ENCODE measurements around the gene RNF220. TPM values are rescaled to one million over a fixed set of nuclear protein-coding genes. Genes with fewer than 3 reads are reported as not detected.
"Not testable (repeated sequence)": the region's sequence is repeated elsewhere in the genome, so short reads cannot be mapped to it uniquely, and the experiment has no call there.

The RNF220 gene
- total RNA-seq, 1 donor from 2014 or later = 89.5 TPM

DNA sequence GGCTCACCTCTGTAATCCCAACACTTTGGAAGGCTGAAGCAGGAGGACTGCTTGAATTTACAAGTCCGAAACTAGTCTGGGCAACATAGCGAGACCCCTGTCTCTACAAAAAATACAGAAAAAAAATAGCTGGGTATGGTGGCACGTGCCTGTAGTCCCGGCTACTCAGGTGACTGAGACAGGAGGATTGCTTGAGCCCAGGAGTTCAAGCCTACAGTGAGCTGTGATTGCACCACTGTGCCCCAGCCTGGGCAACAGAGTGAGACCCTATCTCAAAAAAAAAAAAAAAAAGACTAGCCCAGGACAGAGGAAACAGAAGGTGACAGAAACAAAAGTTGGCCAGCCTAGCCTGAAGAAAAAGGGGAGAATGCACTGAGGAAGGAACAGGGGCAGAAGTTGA, 290.6 kb downstream of the RNF220 start:
- H3K4me1 Mint-ChIP-seq (ENCODE audit: low read depth) = peaks cover 23% of the 10 kb centered on the region
- no peaks in the 10 kb centered on the region for H3K36me3 Mint-ChIP-seq (ENCODE audit: low read depth)
- no peaks in the 10 kb centered on the region for H3K9me3 Mint-ChIP-seq
- H3K27me3 Mint-ChIP-seq (ENCODE audit: low read depth) = peaks cover 4% of the 10 kb centered on the region
- intact Hi-C loops (cut with micrococcal nuclease) = no loop called here
- H3K27ac Mint-ChIP-seq = no peak overlapping the region
- H3K4me3 Mint-ChIP-seq (ENCODE audit: low read depth) = no peak overlapping the region
- DNase-seq (ENCODE audit: low spot score) = no peak

- Mint-ChIP-seq H3K27me3 (ENCODE audit: low read depth) (peaks cover 4% of the 10 kb centered on the region), H3K27ac (peak overlapping the region; percentile 79)
- intact Hi-C loops (cut with micrococcal nuclease) = no loop called here
Observed at GRCh38 chr1:44696101-44696500, 291.0 kb downstream of the RNF220 start.

DNA sequence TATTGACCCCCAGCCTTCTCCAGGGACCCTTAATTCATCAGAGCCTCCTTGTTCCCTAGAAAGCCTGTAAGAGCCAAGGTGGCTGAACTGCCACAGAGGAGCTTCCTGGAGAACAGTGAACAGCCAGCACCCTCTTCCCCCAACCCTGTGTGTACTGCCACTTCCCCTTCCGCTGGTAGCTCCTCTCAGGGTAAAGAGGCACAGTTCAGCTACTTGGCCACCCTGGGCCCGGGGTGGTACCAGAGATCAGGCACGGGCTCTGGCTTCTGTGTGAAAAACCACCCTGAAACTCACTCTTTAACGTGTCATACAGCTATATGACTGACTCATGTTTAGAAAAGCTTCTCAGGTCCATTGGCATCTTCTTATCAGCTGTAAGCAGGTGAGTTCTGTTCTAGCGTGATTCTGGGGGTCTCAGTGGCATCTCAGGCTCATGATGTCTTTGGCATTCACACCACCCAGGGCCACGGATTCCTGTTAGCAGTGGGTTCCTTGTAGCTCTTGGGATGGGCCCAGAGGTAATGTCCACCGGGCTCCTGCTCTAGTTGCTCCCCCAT, 291.8 kb downstream of the RNF220 start:
- Mint-ChIP-seq H3K4me3 (ENCODE audit: low read depth) (peak overlapping the region; percentile 43), H3K36me3 (ENCODE audit: low read depth) (no peaks in the 10 kb centered on the region), H3K4me1 (ENCODE audit: low read depth) (peaks cover 19% of the 10 kb centered on the region), H3K9me3 (no peaks in the 10 kb centered on the region), H3K27me3 (ENCODE audit: low read depth) (no peaks in the 10 kb centered on the region), H3K27ac (peak overlapping the region; percentile 79)
- DNase-seq (ENCODE audit: low spot score) = no peak
- intact Hi-C loops (cut with micrococcal nuclease) = no loop called here

More at GRCh38 chr1:44696101-44696500, 291.0 kb downstream of the RNF220 start:
- Mint-ChIP-seq H3K36me3 (ENCODE audit: low read depth) (no peaks in the 10 kb centered on the region), H3K4me1 (ENCODE audit: low read depth) (peaks cover 23% of the 10 kb centered on the region), H3K4me3 (ENCODE audit: low read depth) (no peak overlapping the region), H3K9me3 (no peaks in the 10 kb centered on the region)
- no peak for DNase-seq (ENCODE audit: low spot score)

GRCh38 chr1:44698138-44698537, 293.1 kb downstream of the RNF220 start:
- Mint-ChIP-seq H3K27ac (no peak overlapping the region), H3K9me3 (no peaks in the 10 kb centered on the region), H3K36me3 (ENCODE audit: low read depth) (no peaks in the 10 kb centered on the region), H3K4me1 (ENCODE audit: low read depth) (peaks cover 18% of the 10 kb centered on the region), H3K4me3 (ENCODE audit: low read depth) (no peak overlapping the region), H3K27me3 (ENCODE audit: low read depth) (no peaks in the 10 kb centered on the region)
- intact Hi-C loops (cut with micrococcal nuclease) = no loop called here
- DNase-seq (ENCODE audit: low spot score) = no peak

GRCh38 chr1:44699375-44699774, 294.3 kb downstream of the RNF220 start:
- peaks cover 14% of the 10 kb centered on the region for H3K4me1 Mint-ChIP-seq (ENCODE audit: low read depth)
- H3K9me3 Mint-ChIP-seq; DNase-seq (ENCODE audit: low spot score); H3K4me3 Mint-ChIP-seq (ENCODE audit: low read depth); H3K36me3 Mint-ChIP-seq (ENCODE audit: low read depth); H3K27ac Mint-ChIP-seq; intact Hi-C loops (cut with micrococcal nuclease); H3K27me3 Mint-ChIP-seq (ENCODE audit: low read depth): not testable (repeated sequence)

DNA sequence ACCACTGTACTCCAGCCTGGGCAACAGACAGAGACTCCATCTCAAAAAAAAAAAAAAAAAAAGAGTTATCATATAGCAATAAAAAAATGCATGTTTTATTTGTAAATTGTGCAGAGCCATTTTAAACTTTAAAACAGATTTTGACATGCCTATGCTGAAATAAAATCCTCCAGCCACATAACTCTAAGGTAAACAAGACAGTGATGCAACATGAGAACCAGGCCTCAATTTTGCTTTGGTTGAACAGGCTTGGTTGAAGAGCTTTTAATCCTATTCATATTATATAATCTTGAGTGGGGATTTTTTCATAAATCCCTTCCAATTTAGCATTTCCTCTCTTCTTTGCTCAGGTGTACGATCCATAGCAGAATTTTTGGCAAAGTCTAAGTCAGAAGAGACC, 295.5 kb downstream of the RNF220 start:
- H3K4me3 Mint-ChIP-seq (ENCODE audit: low read depth) = no peak overlapping the region
- H3K27ac Mint-ChIP-seq = no peak overlapping the region

DNA sequence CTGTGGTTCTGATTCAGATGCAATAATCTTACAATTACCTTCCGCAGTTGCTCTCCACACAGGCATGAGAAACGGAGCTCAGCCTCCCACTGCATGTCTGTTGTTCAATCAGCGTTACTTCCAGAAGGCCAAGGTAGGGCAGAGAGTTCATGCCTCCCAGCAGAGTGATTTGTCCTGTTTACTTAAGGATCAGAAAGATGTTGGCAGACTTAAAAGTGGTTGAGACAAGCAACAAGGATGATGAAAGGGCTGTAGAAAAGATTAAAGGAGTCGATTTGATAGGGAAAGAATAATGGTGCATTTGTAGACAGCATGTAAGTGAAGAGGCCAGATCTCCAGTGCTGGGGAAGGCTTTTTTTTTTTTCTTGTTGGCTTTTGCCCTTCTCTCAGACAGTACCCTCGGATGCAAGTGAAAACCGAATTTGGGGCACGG, 296.1 kb downstream of the RNF220 start:
- Mint-ChIP-seq H3K36me3 (ENCODE audit: low read depth) (no peaks in the 10 kb centered on the region), H3K4me3 (ENCODE audit: low read depth) (no peak overlapping the region), H3K27ac (no peak overlapping the region), H3K9me3 (no peaks in the 10 kb centered on the region), H3K4me1 (ENCODE audit: low read depth) (peaks cover 14% of the 10 kb centered on the region), H3K27me3 (ENCODE audit: low read depth) (peaks cover 2% of the 10 kb centered on the region)
- intact Hi-C loops (cut with micrococcal nuclease) = no loop called here
- DNase-seq (ENCODE audit: low spot score) = no peak

More for the DNA sequence above, 295.5 kb downstream of the RNF220 start:
- DNase-seq (ENCODE audit: low spot score) = no peak
- no peaks in the 10 kb centered on the region for H3K9me3 Mint-ChIP-seq
- H3K27me3 Mint-ChIP-seq (ENCODE audit: low read depth) = no peaks in the 10 kb centered on the region
- H3K4me1 Mint-ChIP-seq (ENCODE audit: low read depth) = peaks cover 14% of the 10 kb centered on the region
- intact Hi-C loops (cut with micrococcal nuclease) = no loop called here
- H3K36me3 Mint-ChIP-seq (ENCODE audit: low read depth) = no peaks in the 10 kb centered on the region

Other genes starting within 250 kb of the RNF220 start
- 32.8 and 36.8 TPM in 2 replicates for gene DMAP1, start 191.8 kb upstream of the RNF220 start, total RNA-seq
- gene ERI3, start 50.0 kb upstream of the RNF220 start, total RNA-seq = 40.6 and 43.5 TPM in 2 replicates